Measurements from ENCODE around the gene TMEM154. TPM values are rescaled to one million over a fixed set of nuclear protein-coding genes. Genes with fewer than 3 reads are reported as not detected.

Gene TMEM154
- total and polyA plus RNA-seq, 2 donors: 4.1 to 5.5 TPM

GRCh38 chr4:152573861-152574260 is 105.9 kb downstream of the TMEM154 start:
- no peak for DNase-seq (ENCODE audit: low read depth in 6 of 9, low spot score in 9 of 9)
- H3K27me3 ChIP-seq (ENCODE audit: control insufficient read depth in 2 of 2, insufficient read depth in 1 of 2, low read length in 1 of 2): no peaks in the 10 kb centered on the region
- 98% methylated on average over 2 of the region's 2 CpGs for WGBS

GRCh38 chr4:152572417-152573086 is 107.2 kb downstream of the TMEM154 start:
- no peak overlapping the region for H3K27ac ChIP-seq (ENCODE audit: low read depth in 1 of 2, low read length in 1 of 2)
- no peak overlapping the region for H3K4me3 ChIP-seq (ENCODE audit: low read length in 2 of 2)
- no peak for DNase-seq (ENCODE audit: low read depth in 6 of 9, low spot score in 9 of 9)
- H3K27me3 ChIP-seq (ENCODE audit: control insufficient read depth in 2 of 2, insufficient read depth in 1 of 2, low read length in 1 of 2): no peaks in the 10 kb centered on the region
- no peaks in the 10 kb centered on the region for H3K4me1 ChIP-seq (ENCODE audit: control insufficient read depth in 2 of 2, insufficient read depth in 2 of 2, low read length in 2 of 2)
- H3K9me3 ChIP-seq (ENCODE audit: control insufficient read depth in 2 of 2, insufficient read depth in 1 of 2, low read length in 1 of 2): no peaks in the 10 kb centered on the region
- 81% methylated on average over 9 of the region's 9 CpGs for WGBS
- no peaks in the 10 kb centered on the region for H3K36me3 ChIP-seq (ENCODE audit: control insufficient read depth in 2 of 2, insufficient read depth in 2 of 2, low read length in 1 of 2)

More at GRCh38 chr4:152573861-152574260, 105.9 kb downstream of the TMEM154 start:
- Histone ChIP-seq H3K4me3 (ENCODE audit: low read length in 2 of 2) (no peak overlapping the region), H3K4me1 (ENCODE audit: control insufficient read depth in 2 of 2, insufficient read depth in 2 of 2, low read length in 2 of 2) (no peaks in the 10 kb centered on the region), H3K9me3 (ENCODE audit: control insufficient read depth in 2 of 2, insufficient read depth in 1 of 2, low read length in 1 of 2) (no peaks in the 10 kb centered on the region), H3K36me3 (ENCODE audit: control insufficient read depth in 2 of 2, insufficient read depth in 2 of 2, low read length in 1 of 2) (no peaks in the 10 kb centered on the region), H3K27ac (ENCODE audit: low read depth in 1 of 2, low read length in 1 of 2) (no peak overlapping the region)

DNA sequence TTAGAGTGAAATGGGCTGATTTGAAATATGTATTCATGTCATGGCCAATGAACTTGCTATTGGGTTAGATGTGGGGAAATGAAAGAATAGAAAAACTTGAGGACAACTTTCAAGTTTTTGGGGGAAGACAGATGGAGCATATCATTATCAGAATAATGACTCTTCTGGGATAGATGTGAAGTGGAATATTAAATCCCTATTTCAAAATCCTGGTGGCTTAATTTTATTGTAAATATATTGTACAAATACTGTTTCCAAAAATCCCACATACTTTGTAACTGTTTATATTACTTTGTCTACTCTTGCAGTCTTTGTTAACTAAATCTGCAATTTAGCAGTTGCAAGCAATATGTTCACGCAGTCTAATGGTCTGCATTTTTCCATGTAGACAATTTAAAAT is 108.0 kb downstream of the TMEM154 start:
- H3K4me1 ChIP-seq (ENCODE audit: control insufficient read depth in 2 of 2, insufficient read depth in 2 of 2, low read length in 2 of 2): no peaks in the 10 kb centered on the region
- no peak overlapping the region for H3K4me3 ChIP-seq (ENCODE audit: low read length in 2 of 2)
- H3K36me3 ChIP-seq (ENCODE audit: control insufficient read depth in 2 of 2, insufficient read depth in 2 of 2, low read length in 1 of 2): no peaks in the 10 kb centered on the region
- no peak for DNase-seq (ENCODE audit: low read depth in 6 of 9, low spot score in 9 of 9)
- 100% methylated on average over 1 of the region's 1 CpG for WGBS
- no peak overlapping the region for H3K27ac ChIP-seq (ENCODE audit: low read depth in 1 of 2, low read length in 1 of 2)
- no peaks in the 10 kb centered on the region for H3K9me3 ChIP-seq (ENCODE audit: control insufficient read depth in 2 of 2, insufficient read depth in 1 of 2, low read length in 1 of 2)
- no peaks in the 10 kb centered on the region for H3K27me3 ChIP-seq (ENCODE audit: control insufficient read depth in 2 of 2, insufficient read depth in 1 of 2, low read length in 1 of 2)

DNA sequence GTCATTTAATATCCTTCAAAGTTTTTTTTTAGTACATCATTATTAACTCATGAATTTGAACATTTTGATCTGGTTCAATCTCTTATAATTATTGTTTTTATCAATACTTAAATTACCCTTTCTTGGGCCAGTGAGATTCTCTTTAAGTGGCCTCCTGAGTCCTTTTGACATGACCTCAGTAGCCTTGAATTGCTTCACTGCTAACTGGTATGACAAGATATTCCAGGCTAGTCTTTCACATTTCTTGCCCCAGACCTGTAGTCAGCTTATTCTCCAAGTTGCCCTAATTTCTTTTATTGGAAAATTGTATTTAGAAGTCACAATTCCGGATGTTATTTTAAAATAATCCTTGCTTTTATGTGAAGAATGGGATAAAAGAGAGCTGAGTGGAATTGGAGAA is 108.5 kb downstream of the TMEM154 start:
- no peaks in the 10 kb centered on the region for H3K9me3 ChIP-seq (ENCODE audit: control insufficient read depth in 2 of 2, insufficient read depth in 1 of 2, low read length in 1 of 2)
- H3K27me3 ChIP-seq (ENCODE audit: control insufficient read depth in 2 of 2, insufficient read depth in 1 of 2, low read length in 1 of 2): no peaks in the 10 kb centered on the region
- H3K27ac ChIP-seq (ENCODE audit: low read depth in 1 of 2, low read length in 1 of 2): no peak overlapping the region
- 97% methylated on average over 1 of the region's 1 CpG for WGBS
- no peaks in the 10 kb centered on the region for H3K36me3 ChIP-seq (ENCODE audit: control insufficient read depth in 2 of 2, insufficient read depth in 2 of 2, low read length in 1 of 2)
- no peak for DNase-seq (ENCODE audit: low read depth in 6 of 9, low spot score in 9 of 9)
- H3K4me3 ChIP-seq (ENCODE audit: low read length in 2 of 2): no peak overlapping the region
- H3K4me1 ChIP-seq (ENCODE audit: control insufficient read depth in 2 of 2, insufficient read depth in 2 of 2, low read length in 2 of 2): no peaks in the 10 kb centered on the region

Other genes starting within 250 kb of the TMEM154 start
- 114 TPM for gene FBXW7, start 143.9 kb downstream of the TMEM154 start, total RNA-seq
- gene FBXW7, start 143.9 kb downstream of the TMEM154 start, polyA plus RNA-seq: 27.2 TPM
- gene TIGD4, start 99.7 kb upstream of the TMEM154 start, total RNA-seq: 0.66 TPM
- 0.43 TPM for gene TIGD4, start 99.7 kb upstream of the TMEM154 start, polyA plus RNA-seq
- gene ARFIP1, start 100.0 kb upstream of the TMEM154 start, total RNA-seq: 18.5 TPM
- 26.7 TPM for gene ARFIP1, start 100.0 kb upstream of the TMEM154 start, polyA plus RNA-seq

Data from thymus (tissue), 11 donors.